Measurements from ENCODE around the gene PSMD5. TPM values are rescaled to one million over a fixed set of nuclear protein-coding genes. Genes with fewer than 3 reads are reported as not detected.

Gene PSMD5
- total RNA-seq, 1 donor from 2014 or later, result 31.4 TPM

DNA sequence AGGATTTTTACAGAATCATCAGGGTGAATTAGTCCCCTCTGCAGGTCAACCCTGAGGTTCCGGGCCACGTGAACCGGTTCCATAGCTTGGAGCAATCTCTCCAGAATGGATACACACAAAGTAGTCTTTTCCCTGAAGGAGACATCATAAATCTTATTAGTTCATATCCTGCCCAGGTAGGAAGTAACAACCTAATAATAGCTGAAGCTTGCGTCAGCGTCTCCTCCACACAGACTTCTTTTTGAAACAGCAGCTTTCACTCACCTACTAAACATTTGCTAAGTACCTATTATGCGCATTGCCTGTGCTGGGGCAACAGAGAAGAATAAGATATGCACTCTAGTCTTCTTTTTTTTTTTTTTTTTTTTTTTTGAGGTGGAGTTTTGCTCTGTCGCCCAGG is 9.4 kb downstream of the PSMD5 start:
- DNase-seq (ENCODE audit: low read depth), result no peak
- TF ChIP-seq, protein P1, sequence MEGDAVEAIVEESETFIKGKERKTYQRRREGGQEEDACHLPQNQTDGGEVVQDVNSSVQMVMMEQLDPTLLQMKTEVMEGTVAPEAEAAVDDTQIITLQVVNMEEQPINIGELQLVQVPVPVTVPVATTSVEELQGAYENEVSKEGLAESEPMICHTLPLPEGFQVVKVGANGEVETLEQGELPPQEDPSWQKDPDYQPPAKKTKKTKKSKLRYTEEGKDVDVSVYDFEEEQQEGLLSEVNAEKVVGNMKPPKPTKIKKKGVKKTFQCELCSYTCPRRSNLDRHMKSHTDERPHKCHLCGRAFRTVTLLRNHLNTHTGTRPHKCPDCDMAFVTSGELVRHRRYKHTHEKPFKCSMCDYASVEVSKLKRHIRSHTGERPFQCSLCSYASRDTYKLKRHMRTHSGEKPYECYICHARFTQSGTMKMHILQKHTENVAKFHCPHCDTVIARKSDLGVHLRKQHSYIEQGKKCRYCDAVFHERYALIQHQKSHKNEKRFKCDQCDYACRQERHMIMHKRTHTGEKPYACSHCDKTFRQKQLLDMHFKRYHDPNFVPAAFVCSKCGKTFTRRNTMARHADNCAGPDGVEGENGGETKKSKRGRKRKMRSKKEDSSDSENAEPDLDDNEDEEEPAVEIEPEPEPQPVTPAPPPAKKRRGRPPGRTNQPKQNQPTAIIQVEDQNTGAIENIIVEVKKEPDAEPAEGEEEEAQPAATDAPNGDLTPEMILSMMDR (conservative IDR thresholded peaks at IDR 0.05; ENCODE audit: low read depth, low read length), result no peak
- H3K4me3 ChIP-seq (ENCODE audit: low read depth, low read length), result no peak overlapping the region

DNA sequence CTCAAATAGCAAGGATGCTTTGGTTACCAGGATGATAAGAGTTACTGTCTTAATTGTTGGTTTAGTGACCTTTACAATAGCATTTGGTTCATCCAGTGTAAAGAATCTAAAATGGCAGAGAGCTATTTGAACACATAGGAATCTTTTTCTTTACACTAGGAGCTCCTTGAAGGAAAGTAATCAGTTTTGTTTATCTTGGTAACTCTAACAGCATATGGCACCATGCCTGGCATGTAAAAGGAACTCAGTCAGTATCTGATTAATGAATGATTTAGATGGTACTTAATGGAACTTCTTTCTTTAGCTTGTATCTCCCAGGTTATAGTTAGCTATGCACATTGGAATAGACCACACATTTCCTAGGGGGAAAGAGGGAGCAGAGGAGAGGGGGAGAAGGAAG is 9.9 kb downstream of the PSMD5 start:
- DNase-seq (ENCODE audit: low read depth), result no peak
- TF ChIP-seq, protein P1 (conservative IDR thresholded peaks at IDR 0.05; ENCODE audit: low read depth, low read length), result no peak
- no peak overlapping the region for H3K4me3 ChIP-seq (ENCODE audit: low read depth, low read length)

DNA sequence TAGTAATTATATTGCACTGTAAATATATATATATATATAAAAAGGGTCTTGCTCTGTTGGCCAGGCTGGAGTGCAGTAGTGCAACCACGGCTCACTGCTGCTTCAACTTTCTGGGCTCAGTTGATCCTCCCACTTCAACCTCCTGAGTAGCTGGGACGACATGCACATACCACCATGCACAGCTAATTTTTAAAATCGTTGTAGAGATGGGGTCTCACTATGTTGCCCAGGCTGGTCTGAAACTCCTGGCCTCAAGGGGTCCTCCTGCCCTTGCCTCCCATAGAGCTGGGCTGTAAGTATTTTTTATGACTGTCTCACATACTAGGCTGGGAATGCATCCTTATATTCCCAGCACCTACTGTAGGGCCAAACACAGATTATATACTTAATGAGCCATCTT is 11.9 kb downstream of the PSMD5 start:
- TF ChIP-seq, protein P1 (conservative IDR thresholded peaks at IDR 0.05; ENCODE audit: low read depth, low read length), result no peak
- no peak for DNase-seq (ENCODE audit: low read depth)
- H3K4me3 ChIP-seq (ENCODE audit: low read depth, low read length), result no peak overlapping the region

DNA sequence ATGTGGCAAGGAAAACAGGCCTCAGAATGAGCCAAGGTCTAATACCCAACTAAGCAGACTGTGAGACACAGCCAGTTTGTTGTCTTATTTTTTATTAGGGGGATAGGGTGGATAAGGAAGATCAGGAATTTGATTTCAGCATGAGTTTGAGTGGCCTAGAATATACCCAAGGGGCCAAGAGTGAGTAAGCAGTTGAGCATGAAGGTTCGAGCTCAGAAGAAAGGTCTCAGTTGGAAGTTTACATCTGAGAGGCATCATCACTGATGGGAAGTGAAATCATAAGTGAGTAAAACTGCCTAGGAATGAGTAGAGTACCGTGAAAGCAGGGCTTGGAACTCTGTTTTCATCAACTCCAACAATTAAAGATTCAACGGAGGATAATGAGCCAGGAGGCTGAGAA is 12.6 kb downstream of the PSMD5 start:
- H3K4me3 ChIP-seq (ENCODE audit: low read depth, low read length), result no peak overlapping the region
- DNase-seq (ENCODE audit: low read depth), result no peak
- TF ChIP-seq, protein P1 (conservative IDR thresholded peaks at IDR 0.05; ENCODE audit: low read depth, low read length), result no peak

DNA sequence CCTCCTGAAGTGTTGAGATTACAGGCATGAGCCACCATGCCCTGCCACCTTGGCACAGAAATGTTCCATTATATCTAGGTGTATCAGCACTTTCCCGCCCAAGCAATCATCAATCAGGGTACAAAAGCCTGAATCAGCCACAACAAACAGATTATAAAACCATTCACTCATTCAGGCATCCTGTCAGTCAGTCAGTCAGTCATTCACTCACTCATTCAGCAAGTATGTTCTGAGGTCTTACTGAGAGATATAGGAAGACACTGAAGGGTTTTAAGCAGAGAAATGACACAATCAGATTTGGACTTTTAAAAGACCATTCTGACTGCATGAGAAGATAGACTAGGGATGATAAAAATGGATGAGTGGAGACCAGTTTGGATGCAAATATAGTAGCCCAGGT is 13.1 kb downstream of the PSMD5 start:
- H3K4me3 ChIP-seq (ENCODE audit: low read depth, low read length), result no peak overlapping the region
- TF ChIP-seq, protein P1 (conservative IDR thresholded peaks at IDR 0.05; ENCODE audit: low read depth, low read length), result no peak
- DNase-seq (ENCODE audit: low read depth), result no peak

DNA sequence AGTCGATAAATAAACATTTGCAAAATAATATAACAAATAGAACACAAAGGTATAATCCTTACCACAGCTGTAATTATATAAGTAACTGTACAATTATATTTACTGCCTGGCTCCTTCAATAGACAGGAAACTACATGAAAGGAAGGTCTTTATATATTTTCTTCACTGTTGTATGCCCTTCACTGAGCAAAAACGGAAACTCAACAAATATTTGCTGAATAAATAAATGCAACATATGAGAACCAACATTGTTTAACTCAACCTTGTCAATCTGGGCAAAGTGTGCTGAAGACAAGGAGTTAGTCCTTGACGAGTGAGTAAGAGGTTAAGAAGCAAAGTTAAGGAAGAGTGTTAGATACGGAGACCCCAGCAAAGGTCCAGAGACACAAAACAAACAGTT is 22.6 kb downstream of the PSMD5 start:
- TF ChIP-seq, protein P1 (conservative IDR thresholded peaks at IDR 0.05; ENCODE audit: low read depth, low read length), result no peak
- H3K4me3 ChIP-seq (ENCODE audit: low read depth, low read length), result no peak overlapping the region
- DNase-seq (ENCODE audit: low read depth), result no peak

DNA sequence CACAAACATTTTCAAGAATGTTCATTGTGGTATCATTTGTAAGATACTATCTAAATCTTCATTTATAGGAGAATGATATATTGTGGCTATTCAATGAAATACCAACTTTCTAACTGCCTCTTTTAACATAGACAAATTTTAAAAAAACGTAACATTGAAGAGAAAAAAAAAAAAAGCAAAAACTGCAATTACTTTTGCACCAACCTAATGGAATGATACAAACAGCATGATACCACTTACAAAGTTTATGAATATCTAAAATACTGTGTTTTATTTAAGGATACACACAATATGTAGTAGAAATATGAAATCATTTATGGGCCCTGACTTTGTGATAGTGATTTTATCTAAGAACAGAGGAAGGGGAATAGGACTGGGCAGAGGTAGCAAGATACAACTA is 24.1 kb downstream of the PSMD5 start:
- no peak for DNase-seq (ENCODE audit: low read depth)
- TF ChIP-seq, protein P1 (conservative IDR thresholded peaks at IDR 0.05; ENCODE audit: low read depth, low read length), result no peak
- H3K4me3 ChIP-seq (ENCODE audit: low read depth, low read length), result no peak overlapping the region

Data from epithelial cell of proximal tubule (primary cell).